Right lobe of liver (tissue), 4 donors: ENCODE measurements around the gene SPP1.

ENCODE experiments used
- CTCF ChIP-seq, 4 donors: fragments of 200-600 bp in 3 of 4; fragments of 450-650 bp in 1 of 4; IDR thresholded peaks; one replicate each; pipeline versions ENCODE4 v1.5.1 to v1.8.0; 2016 to 2022; ENCODE audit warnings: antibody characterized with exemption in 4 of 4, mild to moderate bottlenecking in 2 of 4
- POLR2A ChIP-seq: fragments of 450-650 bp; IDR thresholded peaks from one replicate; pipeline ENCODE4 v1.6.1; 2017; ENCODE audit warnings: antibody characterized with exemption, mild to moderate bottlenecking
- donor health status: DM: no; HTN: no; CAD: no.
- donor health status: DM: no; HTN: no; CAD: no.
- donor health status: DM: no; HTN: yes; CAD: no.

GRCh38 chr4:87966095-87966496, 9.4 kb upstream of the SPP1 start:
- TF ChIP-seq CTCF (IDR thresholded peaks at IDR 0.05) (no peak), POLR2A (no peak)
